NOMO-1 treated with DMSO at 0.1 percent for 48 hours (cell line): Measurements from ENCODE around the gene CCDC70.

Experiments
- DNase-seq: peaks from one replicate; lab custom pipeline; 2025; ENCODE audit not compliant: unreplicated experiment; lab: John Stamatoyannopoulos, UW

CCDC70 gene

GRCh38 chr13:51856998-51857397 is 4.8 kb upstream of the CCDC70 start:
- DNase-seq: no peak

DNA sequence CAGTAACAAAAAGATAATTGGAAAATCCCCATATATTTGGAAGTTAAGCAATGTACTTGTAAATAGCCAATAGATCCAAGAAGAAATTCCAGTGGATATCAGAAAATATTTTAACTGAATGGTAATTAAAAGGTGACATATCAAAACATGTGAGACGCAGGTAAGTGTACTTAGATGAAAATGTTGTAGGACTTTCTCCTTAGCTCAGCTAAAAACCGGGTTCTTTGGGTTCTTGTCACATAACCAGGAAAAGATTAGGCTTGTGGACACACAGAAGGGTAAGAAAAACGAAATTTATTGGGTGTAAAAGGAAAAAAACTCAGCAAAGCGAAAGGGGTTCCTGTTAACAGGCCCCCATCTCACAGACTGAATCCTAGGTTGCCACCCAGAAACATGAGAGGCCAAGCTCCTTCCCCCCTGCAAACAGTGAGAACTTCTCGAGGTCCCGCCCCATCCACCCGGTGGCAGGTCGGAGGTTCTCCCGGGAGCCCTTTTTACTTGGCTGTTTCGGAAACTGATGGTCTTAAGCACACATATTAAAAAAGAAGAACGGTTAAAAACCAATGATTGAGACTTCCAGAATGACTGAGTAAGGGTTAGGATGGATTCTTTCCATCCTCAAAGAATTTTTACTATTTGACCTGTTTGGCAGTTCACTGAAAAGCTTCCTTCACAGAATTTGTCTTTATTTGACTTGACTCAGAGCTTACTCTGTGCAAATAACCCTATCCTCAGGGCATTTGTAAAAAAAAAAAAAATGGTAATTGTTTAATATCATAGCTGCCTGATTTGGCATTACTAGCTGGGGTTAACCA is 3.1 kb upstream of the CCDC70 start:
- DNase-seq: no peak

- DNase-seq: no peak
Observed at GRCh38 chr13:51862957-51863356, 1.2 kb downstream of the CCDC70 start.

DNA sequence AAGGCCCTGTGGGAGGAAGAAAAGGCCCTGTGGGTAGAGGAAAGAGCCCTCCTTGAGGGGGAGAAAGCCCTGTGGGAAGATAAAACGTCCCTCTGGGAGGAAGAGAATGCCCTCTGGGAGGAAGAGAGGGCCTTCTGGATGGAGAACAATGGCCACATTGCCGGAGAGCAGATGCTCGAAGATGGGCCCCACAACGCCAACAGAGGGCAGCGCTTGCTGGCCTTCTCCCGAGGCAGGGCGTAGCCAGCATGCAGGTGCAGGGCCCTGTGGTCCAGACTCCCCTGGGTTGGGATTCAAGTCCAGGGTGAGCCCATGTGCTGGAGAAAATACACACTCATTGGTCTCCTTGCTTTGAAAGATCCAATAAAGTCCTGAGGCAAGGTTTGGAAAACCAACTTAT is 4.1 kb downstream of the CCDC70 start:
- no peak for DNase-seq

DNA sequence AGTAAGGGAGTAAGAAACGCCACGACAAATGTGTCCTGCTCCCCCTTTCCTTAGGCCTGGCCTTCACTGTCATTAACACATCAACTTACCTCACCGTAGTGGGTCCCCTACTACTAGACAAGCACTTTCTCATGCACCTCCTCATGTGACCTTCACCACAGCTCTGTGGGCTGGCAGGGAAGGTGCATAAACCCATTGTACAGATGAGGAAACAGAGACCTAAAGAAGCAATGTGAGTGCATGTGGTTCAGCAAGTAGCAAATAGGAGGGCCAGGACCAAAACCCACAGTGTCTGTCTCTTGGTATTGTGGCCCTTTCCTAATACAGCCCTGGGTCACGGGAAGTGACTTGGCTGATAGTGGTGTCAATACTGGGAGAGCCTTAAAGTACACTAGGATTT is 5.3 kb downstream of the CCDC70 start:
- no peak for DNase-seq

GRCh38 chr13:51869916-51870315 is 8.1 kb downstream of the CCDC70 start:
- DNase-seq: no peak

DNA sequence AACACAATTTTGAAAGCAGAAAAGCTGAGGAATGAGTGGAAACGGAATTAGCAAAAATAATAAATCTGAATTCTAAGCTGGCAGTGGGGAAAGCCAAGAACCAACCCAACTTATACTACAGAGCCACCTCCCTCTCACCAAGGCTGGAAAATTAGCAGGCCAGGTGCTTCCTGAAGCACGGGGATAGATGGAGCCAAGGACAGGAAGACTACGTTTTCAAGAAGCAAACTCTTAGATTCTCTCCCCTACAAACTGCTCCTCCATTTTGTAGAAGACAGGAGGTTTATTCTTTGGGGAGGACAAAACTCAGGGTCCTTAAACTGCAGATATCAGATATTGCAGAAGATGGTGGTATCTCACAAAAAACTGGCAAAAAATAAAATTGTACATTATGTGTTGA is 8.8 kb downstream of the CCDC70 start:
- DNase-seq: no peak

DNA sequence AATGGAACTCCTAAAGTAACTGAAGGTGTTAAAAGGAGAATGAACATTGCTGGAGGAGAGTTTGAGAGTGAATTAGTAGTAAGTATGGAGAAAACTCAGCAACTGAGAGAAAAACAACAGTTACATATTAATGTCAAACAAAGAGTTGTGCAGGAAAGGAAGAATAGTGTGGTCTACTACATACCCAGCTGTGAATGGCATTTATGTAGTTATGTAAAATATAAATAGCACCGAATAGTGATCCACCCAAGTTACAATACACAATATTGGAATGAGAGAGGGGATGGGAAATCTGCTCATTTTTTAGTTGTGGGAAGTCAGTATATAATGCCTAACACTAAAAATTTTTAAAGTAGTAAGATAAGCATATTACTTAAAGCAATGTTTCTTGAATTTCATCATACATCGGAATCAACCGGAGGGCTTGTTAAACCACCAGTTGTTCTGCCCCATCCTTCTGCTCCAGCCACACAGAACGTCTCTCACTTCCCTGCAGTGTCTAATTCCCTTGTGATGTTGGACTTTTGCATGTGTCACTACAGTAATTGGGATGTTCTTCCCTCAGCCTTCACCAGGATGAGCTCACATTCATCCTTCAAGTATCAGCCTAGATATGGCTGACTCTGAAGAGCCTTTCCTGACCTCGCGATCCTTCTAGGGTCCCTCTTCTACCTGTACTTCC is 11.5 kb downstream of the CCDC70 start:
- no peak for DNase-seq

- DNase-seq: no peak
Observed at GRCh38 chr13:51873837-51874236, 12.1 kb downstream of the CCDC70 start.

DNA sequence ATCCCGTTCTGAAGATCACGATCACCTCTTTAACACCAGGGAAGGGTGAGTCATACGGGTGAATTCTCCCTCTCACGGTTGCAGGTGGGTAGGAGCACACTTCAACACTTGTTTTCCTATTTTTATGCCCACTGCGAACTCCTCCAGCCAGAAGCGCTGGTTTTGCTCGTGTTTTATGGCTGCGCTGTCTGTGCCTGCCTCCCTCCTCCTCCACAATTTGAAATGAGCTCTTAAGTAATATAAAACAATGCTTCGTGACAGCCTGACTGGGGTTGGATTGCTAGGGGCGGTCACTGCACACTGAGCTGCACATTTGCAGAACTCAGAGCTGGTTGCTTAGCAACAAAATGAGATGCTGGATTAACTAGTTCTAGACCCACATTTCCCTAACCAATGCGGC is 12.9 kb downstream of the CCDC70 start:
- DNase-seq: no peak

- no peak for DNase-seq
Observed at GRCh38 chr13:51879133-51879532, 17.4 kb downstream of the CCDC70 start.

GRCh38 chr13:51881296-51881695 is 19.5 kb downstream of the CCDC70 start:
- DNase-seq: no peak

GRCh38 chr13:51882570-51883225 is 20.9 kb downstream of the CCDC70 start:
- DNase-seq: no peak

DNA sequence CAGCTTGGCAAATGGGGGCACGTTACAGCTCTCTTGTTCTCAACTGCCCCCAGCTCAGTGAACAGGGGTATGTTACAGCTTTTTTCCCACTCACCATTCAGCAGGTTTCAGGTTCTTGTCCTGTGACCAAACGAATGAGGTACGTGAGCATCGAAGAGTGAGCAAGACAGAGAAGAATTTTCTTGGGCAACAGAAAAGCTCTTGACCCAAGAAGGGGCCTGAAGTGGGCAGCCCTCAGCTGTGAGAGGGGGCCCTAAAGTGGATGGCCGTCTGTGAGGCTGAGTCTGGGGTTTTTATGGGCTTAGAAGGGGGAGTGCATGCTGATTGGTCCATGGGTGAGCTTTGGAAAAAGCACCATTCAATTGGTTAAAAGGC is 21.4 kb downstream of the CCDC70 start:
- no peak for DNase-seq

GRCh38 chr13:51885651-51886050 is 23.9 kb downstream of the CCDC70 start:
- DNase-seq: no peak

GRCh38 chr13:51887468-51887867 is 25.7 kb downstream of the CCDC70 start:
- no peak for DNase-seq

DNA sequence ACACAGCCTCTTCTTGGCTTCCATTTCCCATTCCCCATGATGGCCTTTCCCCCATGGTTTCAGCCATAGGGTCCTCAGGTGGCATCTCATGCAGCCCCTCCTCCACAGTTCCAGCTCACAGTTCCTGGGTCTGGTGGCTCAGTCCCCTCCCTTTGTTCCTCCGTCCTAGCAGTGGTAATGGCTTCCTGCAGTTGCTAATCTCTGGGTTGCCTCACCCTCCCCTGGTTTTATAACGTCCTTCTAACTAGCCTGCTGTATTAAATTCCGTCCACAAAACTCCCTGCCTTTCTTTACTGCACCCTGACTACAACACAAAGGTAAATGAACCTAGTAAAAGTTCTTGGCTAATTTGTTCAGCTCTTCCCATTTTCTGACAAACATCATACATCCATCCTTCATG is 30.9 kb downstream of the CCDC70 start:
- DNase-seq: no peak

DNA sequence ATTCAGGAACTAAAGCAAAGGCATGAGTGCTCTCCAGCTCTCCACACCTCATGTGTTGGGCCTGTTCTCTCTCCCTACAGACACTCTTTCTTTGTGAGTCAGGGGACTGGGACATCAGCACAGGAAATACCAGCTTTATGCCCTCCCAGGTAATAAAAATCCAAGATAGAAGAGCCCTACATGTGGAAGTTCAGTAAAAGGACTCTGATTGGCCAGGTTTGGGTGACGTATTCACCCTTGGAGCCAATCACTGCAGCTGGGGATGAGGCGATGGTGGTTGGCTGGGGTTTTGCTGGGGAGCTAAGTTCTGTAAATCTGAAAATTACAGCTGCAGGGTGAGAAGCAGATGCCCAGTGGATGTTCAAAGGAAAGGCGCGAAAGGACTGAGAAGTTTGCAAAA is 32.5 kb downstream of the CCDC70 start:
- no peak for DNase-seq

DNA sequence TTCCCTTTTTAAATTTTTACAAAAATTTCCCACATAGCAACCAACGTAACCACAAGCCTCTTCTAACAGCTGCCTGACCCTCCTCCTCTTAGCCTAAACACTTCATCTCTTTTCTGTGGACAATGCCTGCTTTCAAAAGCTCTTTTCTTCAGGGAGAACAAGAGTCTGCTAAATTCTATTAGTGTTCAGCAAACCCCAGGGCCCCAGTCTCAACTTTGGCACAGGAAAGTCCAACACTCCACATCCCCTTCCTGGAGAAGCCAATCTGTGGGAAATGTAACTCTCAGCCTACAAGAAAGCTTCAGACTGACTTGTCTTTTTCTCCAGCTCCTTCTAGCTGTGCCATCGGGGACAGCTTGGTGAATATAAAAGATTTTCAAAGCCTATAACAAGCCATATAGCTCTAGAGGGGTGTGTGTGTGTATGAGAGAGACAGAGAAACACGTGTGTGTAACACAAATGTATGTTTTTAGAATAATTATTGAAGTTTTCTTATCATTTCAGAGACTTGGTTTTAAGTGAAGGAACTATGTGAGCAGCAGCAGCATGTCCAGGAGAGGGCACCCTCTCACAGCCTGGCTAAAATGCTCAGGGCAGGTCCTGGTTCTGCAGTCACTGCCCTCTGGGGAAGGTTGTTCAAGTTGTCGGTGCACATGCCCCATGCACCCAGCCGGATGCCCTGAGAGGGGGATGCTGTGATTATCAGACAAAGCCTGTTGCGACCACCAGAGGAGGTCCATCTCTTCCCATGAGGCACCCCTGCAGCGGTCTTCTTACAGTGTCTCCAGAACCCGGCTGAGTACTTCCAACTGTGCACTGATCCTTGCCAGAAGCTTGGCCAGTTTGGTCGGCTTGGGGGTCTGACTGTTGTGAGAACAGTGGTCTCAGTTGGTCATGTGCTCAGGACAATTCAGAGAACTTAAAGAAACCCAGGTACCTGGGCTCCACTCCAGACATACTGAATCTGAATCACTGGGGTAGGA is 34.4 kb downstream of the CCDC70 start:
- DNase-seq: peak; percentile 31

DNA sequence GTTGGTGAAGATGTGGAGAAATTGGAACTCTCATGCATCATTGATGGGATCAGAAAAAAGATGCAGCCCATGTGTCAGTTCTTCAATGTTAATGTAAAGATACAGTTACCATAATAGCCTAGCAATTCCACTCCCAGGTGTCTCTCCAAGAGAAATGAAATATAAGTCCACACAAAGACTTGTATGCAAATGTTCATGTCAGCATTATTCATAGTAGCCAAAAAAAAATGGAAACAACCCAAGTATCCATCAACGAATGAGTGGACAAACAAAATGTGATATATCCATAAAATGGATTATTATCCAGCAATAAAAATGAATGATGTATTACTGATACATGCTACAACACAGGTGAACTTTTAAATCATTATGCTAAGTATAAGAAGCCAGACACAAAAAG is 38.7 kb downstream of the CCDC70 start:
- DNase-seq: no peak

DNA sequence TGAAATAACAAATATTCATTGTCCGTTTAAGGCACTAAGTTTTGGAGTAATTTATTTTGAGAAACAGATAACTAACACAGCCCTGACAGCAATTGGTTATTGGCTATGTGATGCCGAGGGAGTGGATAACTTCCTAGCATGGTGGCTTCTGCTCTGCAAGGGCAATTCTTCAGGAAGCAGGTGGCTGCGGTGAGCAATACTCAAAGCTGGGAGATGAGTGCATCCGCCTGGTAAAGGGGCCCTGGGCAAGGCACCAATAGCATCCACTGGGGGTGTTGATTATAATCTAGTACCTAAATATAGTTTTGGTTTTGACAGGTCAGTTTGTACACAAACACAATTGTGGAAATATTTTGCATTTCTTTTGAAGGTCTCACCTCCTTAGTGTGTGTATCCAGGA is 41.0 kb downstream of the CCDC70 start:
- DNase-seq: no peak
